Stimulated activated CD8-positive, alpha-beta memory T cell treated with anti-CD3 and anti-CD28 coated beads, Interleukin-7, amount 100 ng/mL, for 1 hour (primary cell): ENCODE results near the gene FOXD1.

Experiments
- DNase-seq, 2 donors: peaks; one replicate each; pipeline ENCODE4 v3.0.0-alpha.2; 2020; ENCODE audit warnings: low read depth in 2 of 2

The FOXD1 gene

GRCh38 chr5:73441378-73441777, 7.2 kb downstream of the FOXD1 start:
- DNase-seq: no peak

GRCh38 chr5:73440262-73440661, 8.3 kb downstream of the FOXD1 start:
- DNase-seq: no peak

- no peak for DNase-seq
Observed at GRCh38 chr5:73438645-73439470, 9.7 kb downstream of the FOXD1 start.

GRCh38 chr5:73437777-73438644, 10.6 kb downstream of the FOXD1 start:
- DNase-seq: no peak

DNA sequence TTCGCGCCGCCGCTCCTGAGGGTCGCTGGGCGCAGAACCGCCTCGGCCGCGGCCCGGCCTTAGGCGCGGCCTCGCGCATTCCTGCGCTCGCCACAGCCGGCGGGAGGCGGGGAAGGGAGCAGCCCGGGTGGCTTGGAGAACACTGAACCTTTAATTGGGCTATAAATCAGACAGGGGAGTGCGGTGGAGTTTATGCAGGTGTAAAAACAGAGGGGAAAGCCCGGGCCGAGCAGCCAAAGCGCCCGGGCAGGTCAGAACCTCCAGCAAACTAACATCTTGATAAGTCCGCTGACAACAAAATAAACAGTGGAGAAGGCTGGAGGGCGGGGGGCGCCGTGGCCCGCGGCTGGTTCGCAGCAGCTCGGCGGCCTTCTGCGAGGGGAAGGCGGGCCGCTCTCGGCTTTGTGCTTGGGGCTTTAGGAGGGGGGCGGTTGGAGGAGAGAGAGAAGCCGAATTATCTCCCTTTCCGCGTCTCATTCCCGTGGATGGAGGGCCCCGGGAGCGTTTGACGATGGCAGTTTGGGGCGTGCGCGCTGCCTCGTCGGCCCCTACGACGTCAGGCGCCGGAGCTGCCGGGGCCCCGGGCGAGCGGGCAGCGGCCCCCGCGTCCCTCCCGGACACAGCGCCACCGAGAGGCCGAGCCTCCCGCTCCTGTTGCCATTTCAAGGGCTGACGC, 11.3 kb downstream of the FOXD1 start:
- DNase-seq: no peak

- no peak for DNase-seq
Observed at GRCh38 chr5:73436535-73437100, 12.0 kb downstream of the FOXD1 start.

GRCh38 chr5:73435759-73436534, 12.6 kb downstream of the FOXD1 start:
- DNase-seq: no peak

- DNase-seq: no peak
Observed at GRCh38 chr5:73434907-73435306, 13.7 kb downstream of the FOXD1 start.

DNA sequence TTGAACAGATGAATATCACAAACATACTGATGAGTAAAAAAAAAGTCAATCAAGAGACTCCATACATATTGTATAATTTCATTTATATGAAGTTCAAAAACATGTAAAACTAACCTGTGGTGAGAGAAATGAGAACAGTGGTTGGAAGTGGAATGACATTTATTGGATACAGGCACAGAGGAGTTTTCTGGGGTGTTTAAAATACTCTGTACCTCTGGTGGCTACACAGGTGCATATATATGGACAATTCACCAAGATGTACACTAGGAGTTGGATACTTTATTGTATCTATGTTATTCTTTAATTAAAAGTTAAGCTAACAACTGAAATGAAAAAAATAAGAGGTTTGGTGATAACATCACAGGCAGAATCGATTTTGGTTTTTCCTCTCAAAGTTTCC, 14.1 kb downstream of the FOXD1 start:
- DNase-seq: no peak

GRCh38 chr5:73433982-73434342, 14.6 kb downstream of the FOXD1 start:
- DNase-seq: no peak

DNA sequence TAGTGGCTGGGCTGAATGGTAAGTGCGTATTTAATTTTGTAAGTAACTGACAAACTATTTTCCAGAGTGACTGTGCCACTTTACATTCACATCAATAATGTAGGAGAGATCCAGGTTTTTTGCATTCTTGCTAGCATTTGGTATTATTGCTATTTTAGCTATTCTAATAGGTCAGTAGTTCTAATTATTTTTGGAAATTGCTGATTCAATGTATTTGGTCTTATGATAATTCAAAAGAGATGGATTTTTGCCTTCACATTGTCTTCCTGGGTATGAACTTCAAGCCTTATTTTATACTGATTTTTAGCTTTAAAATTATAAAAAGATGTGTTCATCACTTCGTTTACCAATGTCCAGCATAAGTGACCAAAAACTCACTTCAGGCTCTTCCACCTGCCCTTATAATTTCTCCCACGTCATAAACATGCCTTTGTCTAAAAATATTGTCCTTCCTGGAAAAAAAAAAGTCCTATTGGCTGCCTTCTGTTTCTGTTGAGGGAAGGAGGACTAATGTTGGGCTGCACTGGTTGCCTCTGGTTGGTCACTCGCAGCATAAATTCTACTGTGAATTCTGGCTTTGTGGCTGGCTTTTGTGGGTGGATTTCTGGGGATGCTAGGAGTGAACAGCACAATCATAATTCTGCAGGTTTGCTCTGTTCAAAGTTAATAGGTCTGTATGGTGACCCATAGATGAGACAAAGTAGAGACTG, 15.2 kb downstream of the FOXD1 start:
- no peak for DNase-seq

DNA sequence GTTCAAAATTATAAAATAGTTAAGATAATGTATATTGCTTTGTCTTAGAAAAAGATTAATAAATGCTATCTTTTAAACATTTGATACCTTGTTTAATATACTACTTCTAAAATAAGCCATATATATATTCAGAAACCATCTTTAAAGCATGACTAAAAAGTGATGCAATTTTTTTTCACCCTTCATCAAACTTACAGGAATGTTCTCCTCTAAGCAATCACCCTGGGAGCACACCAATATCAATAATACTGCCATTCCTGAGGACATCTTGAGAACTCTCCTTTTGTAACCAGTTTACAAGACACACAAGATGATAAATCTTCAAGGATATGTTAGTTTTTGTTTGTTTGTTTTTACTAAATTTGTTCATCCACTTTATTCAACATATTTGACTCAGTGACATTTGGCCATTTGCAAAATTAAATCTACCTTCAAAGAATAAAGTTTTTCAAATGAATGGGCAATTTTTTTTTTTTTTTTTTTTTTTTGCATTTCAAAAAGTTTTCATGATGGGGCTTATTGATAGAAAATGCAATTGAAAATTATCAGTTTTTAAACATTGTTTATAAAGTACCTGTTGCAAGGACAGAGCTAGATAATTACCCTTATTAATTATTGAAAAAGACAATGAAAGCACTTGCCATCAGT, 17.2 kb downstream of the FOXD1 start:
- no peak for DNase-seq

GRCh38 chr5:73426034-73426433, 22.5 kb downstream of the FOXD1 start:
- no peak for DNase-seq

DNA sequence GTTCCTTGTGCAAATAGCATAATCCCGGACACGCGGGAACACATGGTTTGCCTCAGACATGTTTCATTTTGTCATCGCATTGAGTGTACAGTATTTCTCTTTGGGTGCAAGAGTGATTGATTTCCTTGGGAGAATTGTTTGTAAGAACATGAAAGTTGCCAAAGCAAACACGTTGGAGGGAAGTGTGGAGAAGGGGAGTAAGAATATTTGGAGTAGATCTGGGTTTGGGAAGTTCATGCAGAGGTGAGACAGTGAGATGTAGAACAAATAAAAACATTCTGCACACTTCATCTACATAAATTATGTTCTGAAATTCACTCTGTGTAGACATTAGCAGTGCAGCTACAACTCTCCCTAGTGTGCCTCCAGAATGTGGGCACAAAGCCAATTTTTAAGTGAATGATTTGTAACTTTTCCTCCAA, 24.0 kb downstream of the FOXD1 start:
- DNase-seq: no peak

DNA sequence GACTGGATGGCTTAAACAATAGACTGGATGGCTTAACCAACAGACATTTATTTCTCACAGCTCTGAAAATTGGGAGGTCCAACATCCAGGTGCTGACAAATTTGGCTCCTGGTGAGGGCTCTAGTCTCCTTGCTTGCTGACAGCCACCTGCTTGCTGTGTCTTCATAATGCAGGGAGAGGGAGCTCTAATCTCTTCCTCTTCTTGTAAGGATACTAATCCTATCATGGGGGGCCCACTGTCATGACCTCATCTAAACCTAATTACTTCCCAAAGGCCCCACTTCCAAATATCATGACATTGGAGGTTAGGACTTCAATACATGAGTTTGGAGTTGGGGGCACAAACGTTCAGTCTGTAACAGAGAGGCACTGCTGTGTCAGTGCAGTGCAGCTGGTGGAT, 26.4 kb downstream of the FOXD1 start:
- no peak for DNase-seq

- DNase-seq: no peak
Observed at GRCh38 chr5:73420666-73421065, 27.9 kb downstream of the FOXD1 start.

- no peak for DNase-seq
Observed at GRCh38 chr5:73419465-73420390, 28.8 kb downstream of the FOXD1 start.

- no peak for DNase-seq
Observed at GRCh38 chr5:73419117-73419464, 29.5 kb downstream of the FOXD1 start.

DNA sequence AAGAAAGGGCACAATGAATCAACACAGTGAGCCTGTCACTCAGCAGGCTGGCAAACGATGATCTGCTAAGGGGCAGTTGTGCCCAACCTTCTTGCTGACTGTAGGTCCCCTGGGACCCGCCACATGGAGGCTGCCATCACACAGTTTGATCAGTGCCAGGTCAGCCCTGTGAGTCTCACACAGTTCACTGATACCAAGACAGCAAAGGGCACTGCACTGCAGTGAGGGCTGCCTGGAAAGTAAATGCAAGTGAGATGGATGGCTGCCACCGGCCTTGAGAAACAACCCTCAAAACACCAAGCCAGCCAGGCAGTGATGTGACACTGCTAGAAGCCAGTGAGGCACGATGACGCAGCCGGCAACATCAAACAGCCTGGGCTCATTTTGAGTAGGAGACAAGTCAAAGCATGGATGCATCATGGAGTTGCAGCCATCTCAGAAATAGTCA, 30.3 kb downstream of the FOXD1 start:
- DNase-seq: no peak
